Natural killer cell (primary cell): ENCODE measurements around the gene RASGEF1C. TPM values are rescaled to one million over a fixed set of nuclear protein-coding genes. Genes with fewer than 3 reads are reported as not detected.

Experiments
- ATAC-seq, 3 donors: fragments of 150-1000 bp in 2 of 3; fragments of 200-7000 bp in 1 of 3; cut with Tn5 transposase; 1 replicate in 1 of 3; 2 replicates in 2 of 3; pipeline ENCODE4 v1.10.0; 2021; ENCODE audit warnings: mild to moderate bottlenecking in 2 of 3, moderate library complexity in 2 of 3
- DNase-seq, 2 donors: peaks; one replicate each; pipeline versions ENCODE4 v3.0.0 to v3.0.0-alpha.2; 2013 to 2021; ENCODE audit warnings: mixed read lengths in 1 of 2
- H3K27ac ChIP-seq: one replicate; pipeline ENCODE4 v1.5.1; 2013; ENCODE audit warnings: mild to moderate bottlenecking, low read length
- H3K27me3 ChIP-seq: one replicate; pipeline ENCODE4 v1.6.1; 2013; ENCODE audit warnings: low read length; ENCODE audit not compliant: control insufficient read depth, insufficient read depth
- H3K36me3 ChIP-seq: one replicate; pipeline ENCODE4 v1.6.1; 2013; ENCODE audit warnings: low read length; ENCODE audit not compliant: control insufficient read depth, insufficient read depth
- H3K4me1 ChIP-seq: one replicate; pipeline ENCODE4 v1.6.1; 2013; ENCODE audit warnings: low read length; ENCODE audit not compliant: control insufficient read depth, insufficient read depth
- H3K4me3 ChIP-seq: one replicate; pipeline ENCODE4 v1.5.1; 2013; ENCODE audit warnings: low read length
- H3K9me3 ChIP-seq: one replicate; pipeline ENCODE4 v1.6.1; 2013; ENCODE audit warnings: low read length; ENCODE audit not compliant: control insufficient read depth, insufficient read depth
- H3K27ac Mint-ChIP-seq, 2 donors: one replicate each; pipeline ENCODE4 v1.8.0; 2022; ENCODE audit warnings: mild to moderate bottlenecking in 2 of 2, mixed read lengths in 2 of 2, moderate library complexity in 1 of 2
- H3K27me3 Mint-ChIP-seq, 2 donors: one replicate each; pipeline ENCODE4 v1.8.0; 2022; ENCODE audit warnings: low read depth in 2 of 2, mixed read lengths in 2 of 2
- H3K36me3 Mint-ChIP-seq: one replicate; pipeline ENCODE4 v1.8.0; 2022; ENCODE audit warnings: mixed read lengths
- H3K4me1 Mint-ChIP-seq, 2 donors: one replicate each; pipeline ENCODE4 v1.8.0; 2022; ENCODE audit warnings: mixed read lengths in 2 of 2
- H3K4me3 Mint-ChIP-seq: one replicate; pipeline ENCODE4 v1.8.0; 2022; ENCODE audit warnings: mild to moderate bottlenecking, moderate library complexity, mixed read lengths
- H3K9me3 Mint-ChIP-seq, 2 donors: one replicate each; pipeline ENCODE4 v1.8.0; 2022; ENCODE audit warnings: mixed read lengths in 2 of 2
- CTCF ChIP-seq: fragments of 200-600 bp; IDR thresholded peaks from one replicate; pipeline ENCODE4 v1.8.0; 2022; ENCODE audit warnings: antibody characterized with exemption
- WGBS: methylation state at CpG from one replicate; pipeline ENCODE4 v1.1.7; 2013; ENCODE audit warnings: missing lambda C conversion rate; ENCODE audit not compliant: insufficient coverage; 5-methylcytosine and 5-hydroxymethylcytosine counted together
- intact Hi-C: fragments of 100-400 bp; cut with micrococcal nuclease; formaldehyde crosslinking; loops from one replicate; pipeline ENCODE4 v1.14.2; 2022
- total RNA-seq, 4 donors: library from RNA; stranded (reverse); fragments of 120-200 nt in 1 of 4; gene quantifications; one replicate each; pipeline versions ENCODE4 v1.2.3 to v1.2.4, GENCODE V29; 2013 to 2022

Gene RASGEF1C
- total RNA-seq, 3 donors from 2014 or later (not counting 1 experiment from before 2014, with no cell fraction given): not detected

GRCh38 chr5:180216646-180217171, 7.7 kb upstream of the RASGEF1C start:
- ATAC-seq (no peak), DNase-seq (no peak)
- Histone ChIP-seq H3K27ac (no peak overlapping the region), H3K9me3 (peaks cover 37% of the 10 kb centered on the region), H3K36me3 (no peaks in the 10 kb centered on the region), H3K4me3 (no peak overlapping the region), H3K4me1 (no peaks in the 10 kb centered on the region), H3K27me3 (no peaks in the 10 kb centered on the region)
- H3K9me3 Mint-ChIP-seq: peaks cover 4 to 7% of the 10 kb centered on the region in 2 donors
- intact Hi-C loops: no loop called here
- H3K4me1 Mint-ChIP-seq: peaks cover 0 to 4% of the 10 kb centered on the region in 2 donors
- 90% methylated on average over 15 of the region's 15 CpGs for WGBS
- H3K27ac Mint-ChIP-seq: no peak overlapping the region
- H3K36me3 Mint-ChIP-seq: peaks cover 26% of the 10 kb centered on the region
- peaks cover 8 to 9% of the 10 kb centered on the region in 2 donors for H3K27me3 Mint-ChIP-seq
- TF ChIP-seq CTCF: no peak
- H3K4me3 Mint-ChIP-seq: no peak overlapping the region

- peaks cover 30% of the 10 kb centered on the region for H3K9me3 ChIP-seq
- intact Hi-C loops: no loop called here
- Mint-ChIP-seq H3K36me3 (peaks cover 26% of the 10 kb centered on the region), H3K27me3 (peaks cover 9% of the 10 kb centered on the region in 2 donors), H3K4me3 (no peak overlapping the region), H3K4me1 (peaks cover 0 to 4% of the 10 kb centered on the region in 2 donors), H3K9me3 (peaks cover 4 to 7% of the 10 kb centered on the region in 2 donors), H3K27ac (no peak overlapping the region)
- no peaks in the 10 kb centered on the region for H3K4me1 ChIP-seq
- DNase-seq: no peak
- H3K27me3 ChIP-seq: no peaks in the 10 kb centered on the region
- no peaks in the 10 kb centered on the region for H3K36me3 ChIP-seq
- 91% methylated on average over 34 of the region's 34 CpGs for WGBS
- no peak overlapping the region for H3K4me3 ChIP-seq
- no peak for TF ChIP-seq CTCF
- ATAC-seq: no peak
- H3K27ac ChIP-seq: no peak overlapping the region
These were observed 7.0 kb upstream of the RASGEF1C start for GRCh38 chr5:180215783-180216630.

- no peak for TF ChIP-seq CTCF
- H3K4me3 ChIP-seq: no peak overlapping the region
- Mint-ChIP-seq H3K9me3 (peaks cover 4 to 7% of the 10 kb centered on the region in 2 donors), H3K4me1 (peaks cover 0 to 4% of the 10 kb centered on the region in 2 donors), H3K36me3 (peaks cover 23% of the 10 kb centered on the region), H3K27me3 (peaks cover 9% of the 10 kb centered on the region in 2 donors), H3K4me3 (no peak overlapping the region), H3K27ac (no peak overlapping the region)
- H3K27ac ChIP-seq: no peak overlapping the region
- intact Hi-C loops: loop anchor here (5.0 kb wide), 1 partner anchor 88 kb away; no protein-coding TSS in a partner anchor
- H3K27me3 ChIP-seq: no peaks in the 10 kb centered on the region
- peaks cover 21% of the 10 kb centered on the region for H3K9me3 ChIP-seq
- H3K4me1 ChIP-seq: no peaks in the 10 kb centered on the region
- DNase-seq (no peak), ATAC-seq (no peak)
- H3K36me3 ChIP-seq: no peaks in the 10 kb centered on the region
- 94% methylated on average over 21 of the region's 21 CpGs for WGBS
These were observed 6.1 kb upstream of the RASGEF1C start for GRCh38 chr5:180214870-180215770.
